Measurements from ENCODE around the gene ZNF804B. TPM values are rescaled to one million over a fixed set of nuclear protein-coding genes. Genes with fewer than 3 reads are reported as not detected.
A peak's percentile ranks its signal among the peaks of the same experiment; 100 is the strongest.

The ZNF804B gene
- total and polyA plus RNA-seq, 12 donors: 0.04 to 0.09 (median 0.08) TPM; not detected in 7

DNA sequence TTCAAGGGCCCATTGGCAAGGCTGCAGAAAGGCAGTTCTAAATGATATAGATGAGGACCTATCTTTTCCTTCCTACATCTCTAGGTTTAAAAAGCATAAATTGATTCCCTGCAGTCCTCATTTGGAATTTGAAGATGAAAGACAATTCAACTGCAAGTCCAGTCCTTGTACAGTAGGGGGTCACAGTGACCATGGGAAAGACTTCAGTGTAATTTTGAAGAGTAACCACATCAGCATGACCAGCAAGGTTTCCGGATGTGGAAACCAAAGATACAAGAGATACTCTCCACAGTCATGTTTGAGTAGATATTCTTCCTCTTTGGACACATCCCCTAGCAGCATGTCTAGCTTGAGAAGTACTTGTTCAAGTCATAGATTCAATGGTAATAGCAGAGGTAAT lies 575.3 kb downstream of the ZNF804B start:
- H3K9me3 ChIP-seq (replicated peaks in 1 of 3): no peaks in the 10 kb centered on the region

DNA sequence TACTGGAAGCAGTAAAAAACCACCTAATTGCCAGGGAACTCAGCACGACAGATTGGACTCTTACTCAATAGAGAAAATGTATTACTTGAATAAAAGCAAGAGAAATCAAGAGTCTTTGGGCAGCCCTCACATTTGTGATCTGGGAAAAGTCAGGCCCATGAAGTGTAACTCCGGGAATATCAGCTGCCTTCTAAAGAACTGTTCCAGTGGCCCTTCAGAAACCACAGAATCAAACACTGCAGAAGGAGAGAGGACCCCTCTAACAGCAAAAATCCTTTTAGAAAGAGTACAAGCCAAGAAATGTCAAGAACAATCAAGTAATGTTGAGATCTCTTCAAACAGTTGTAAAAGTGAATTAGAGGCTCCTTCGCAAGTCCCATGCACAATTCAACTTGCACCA lies 576.0 kb downstream of the ZNF804B start:
- H3K4me3 ChIP-seq: no peak overlapping the region
- no peak for DNase-seq
- 72 to 88% (median 75%) methylated on average over 3 of the region's 3 CpGs for WGBS, 4 donors
- no peaks in the 10 kb centered on the region for H3K4me1 ChIP-seq (replicated peaks in 1 of 2)
- H3K27ac ChIP-seq: no peak overlapping the region
- intact Hi-C loops (cut with DNase I): no loop called here
- TF ChIP-seq, protein P1, sequence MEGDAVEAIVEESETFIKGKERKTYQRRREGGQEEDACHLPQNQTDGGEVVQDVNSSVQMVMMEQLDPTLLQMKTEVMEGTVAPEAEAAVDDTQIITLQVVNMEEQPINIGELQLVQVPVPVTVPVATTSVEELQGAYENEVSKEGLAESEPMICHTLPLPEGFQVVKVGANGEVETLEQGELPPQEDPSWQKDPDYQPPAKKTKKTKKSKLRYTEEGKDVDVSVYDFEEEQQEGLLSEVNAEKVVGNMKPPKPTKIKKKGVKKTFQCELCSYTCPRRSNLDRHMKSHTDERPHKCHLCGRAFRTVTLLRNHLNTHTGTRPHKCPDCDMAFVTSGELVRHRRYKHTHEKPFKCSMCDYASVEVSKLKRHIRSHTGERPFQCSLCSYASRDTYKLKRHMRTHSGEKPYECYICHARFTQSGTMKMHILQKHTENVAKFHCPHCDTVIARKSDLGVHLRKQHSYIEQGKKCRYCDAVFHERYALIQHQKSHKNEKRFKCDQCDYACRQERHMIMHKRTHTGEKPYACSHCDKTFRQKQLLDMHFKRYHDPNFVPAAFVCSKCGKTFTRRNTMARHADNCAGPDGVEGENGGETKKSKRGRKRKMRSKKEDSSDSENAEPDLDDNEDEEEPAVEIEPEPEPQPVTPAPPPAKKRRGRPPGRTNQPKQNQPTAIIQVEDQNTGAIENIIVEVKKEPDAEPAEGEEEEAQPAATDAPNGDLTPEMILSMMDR (IDR thresholded peaks at IDR 0.05): no peak
- TF ChIP-seq POLR2A (IDR thresholded peaks at IDR 0.05): no peak
- H3K36me3 ChIP-seq (replicated peaks in 1 of 2): no peaks in the 10 kb centered on the region
- no peaks in the 10 kb centered on the region for H3K9me3 ChIP-seq (replicated peaks in 1 of 3)
- no peaks in the 10 kb centered on the region for H3K27me3 ChIP-seq

More for the DNA sequence above, 575.3 kb downstream of the ZNF804B start:
- Histone ChIP-seq H3K27ac (no peak overlapping the region), H3K4me1 (replicated peaks in 1 of 2) (no peaks in the 10 kb centered on the region), H3K4me3 (no peak overlapping the region), H3K36me3 (replicated peaks in 1 of 2) (no peaks in the 10 kb centered on the region), H3K27me3 (no peaks in the 10 kb centered on the region)
- intact Hi-C loops (cut with DNase I): no loop called here
- 67 to 81% (median 80%) methylated on average over 1 of the region's 1 CpG for WGBS, 4 donors
- TF ChIP-seq, protein P1 (IDR thresholded peaks at IDR 0.05): peak in 1 of 6 experiments; percentile 8
- no peak for TF ChIP-seq POLR2A (IDR thresholded peaks at IDR 0.05)
- no peak for DNase-seq

DNA sequence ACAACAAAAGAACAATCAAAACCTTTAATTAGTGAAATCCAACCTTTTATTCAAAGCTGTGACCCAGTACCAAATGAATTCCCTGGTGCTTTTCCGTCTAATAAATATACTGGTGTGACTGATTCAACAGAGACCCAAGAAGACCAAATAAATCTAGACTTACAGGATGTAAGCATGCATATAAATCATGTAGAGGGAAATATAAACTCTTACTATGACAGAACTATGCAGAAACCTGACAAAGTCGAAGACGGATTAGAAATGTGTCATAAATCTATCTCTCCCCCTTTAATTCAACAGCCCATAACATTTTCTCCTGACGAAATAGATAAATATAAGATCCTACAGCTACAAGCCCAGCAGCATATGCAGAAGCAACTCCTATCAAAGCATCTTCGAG lies 576.6 kb downstream of the ZNF804B start:
- intact Hi-C loops (cut with DNase I): no loop called here
- no peak for TF ChIP-seq POLR2A (IDR thresholded peaks at IDR 0.05)
- TF ChIP-seq, protein P1 (IDR thresholded peaks at IDR 0.05): no peak
- Histone ChIP-seq H3K27me3 (no peaks in the 10 kb centered on the region), H3K4me3 (no peak overlapping the region), H3K4me1 (replicated peaks in 1 of 2) (no peaks in the 10 kb centered on the region), H3K27ac (no peak overlapping the region), H3K9me3 (replicated peaks in 1 of 3) (no peaks in the 10 kb centered on the region), H3K36me3 (replicated peaks in 1 of 2) (no peaks in the 10 kb centered on the region)
- no peak for DNase-seq
- 51 to 60% (median 59%) methylated on average over 5 of the region's 5 CpGs for WGBS, 4 donors

DNA sequence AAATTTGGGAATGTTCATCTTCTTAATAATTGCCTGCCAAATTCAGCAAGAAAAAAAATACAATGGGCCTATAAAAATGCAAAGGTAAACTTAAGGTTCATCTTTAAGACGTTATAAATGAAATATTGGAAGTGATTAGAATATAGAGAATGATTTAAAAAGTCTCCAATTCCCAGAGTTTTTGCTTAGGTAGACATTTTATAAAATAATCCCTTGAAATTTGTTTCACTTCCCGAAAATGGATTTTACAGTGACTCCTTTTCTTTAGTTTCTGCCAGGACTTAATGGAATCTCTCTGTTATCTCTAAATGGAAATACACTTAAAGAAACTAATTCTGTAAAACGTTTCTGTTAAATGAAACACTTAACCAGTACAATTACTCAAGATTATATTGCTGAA lies 580.2 kb downstream of the ZNF804B start:
- DNase-seq: no peak
- H3K27ac ChIP-seq: no peak overlapping the region
- no peaks in the 10 kb centered on the region for H3K9me3 ChIP-seq (replicated peaks in 1 of 3)
- intact Hi-C loops (cut with DNase I): no loop called here
- H3K4me1 ChIP-seq (replicated peaks in 1 of 2): no peaks in the 10 kb centered on the region
- no peak overlapping the region for H3K4me3 ChIP-seq
- 38 to 52% (median 45%) methylated on average over 3 of the region's 3 CpGs for WGBS, 4 donors
- TF ChIP-seq, protein P1 (IDR thresholded peaks at IDR 0.05): no peak
- no peaks in the 10 kb centered on the region for H3K27me3 ChIP-seq
- no peaks in the 10 kb centered on the region for H3K36me3 ChIP-seq (replicated peaks in 1 of 2)

Data from adrenal gland (tissue), 12 donors.